Measurements from ENCODE around the gene NUTM2G. TPM values are rescaled to one million over a fixed set of nuclear protein-coding genes. Genes with fewer than 3 reads are reported as not detected.
"Not testable (repeated sequence)": the region's sequence is repeated elsewhere in the genome, so short reads cannot be mapped to it uniquely, and the experiment has no call there.

NUTM2G gene
- total RNA-seq, 2 experiments from 2014 or later: not detected

DNA sequence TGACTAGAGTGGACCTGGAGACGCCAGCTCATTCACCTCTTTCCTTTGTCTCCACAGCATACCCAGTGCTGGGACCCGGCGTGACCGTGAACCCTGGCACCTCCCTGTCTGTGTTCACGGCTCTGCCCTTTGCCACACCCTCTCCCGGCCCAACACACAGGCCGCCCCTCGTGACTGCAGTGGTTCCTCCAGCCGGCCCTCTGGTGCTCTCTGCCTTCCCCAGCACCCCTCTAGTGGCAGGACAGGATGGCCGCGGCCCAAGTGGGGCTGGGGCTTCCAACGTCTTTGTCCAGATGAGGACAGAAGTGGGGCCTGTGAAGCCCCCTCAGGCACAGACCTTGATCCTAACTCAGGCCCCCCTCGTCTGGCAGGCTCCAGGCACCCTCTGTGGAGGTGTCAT is 3.0 kb downstream of the NUTM2G start:
- DNase-seq; ATAC-seq; CTCF ChIA-PET; H3K36me3 Mint-ChIP-seq; H3K27ac Mint-ChIP-seq; H3K27me3 Mint-ChIP-seq; H3K4me3 Mint-ChIP-seq; H3K4me1 Mint-ChIP-seq; H3K9me3 Mint-ChIP-seq (ENCODE audit: low read depth): not testable (repeated sequence)

DNA sequence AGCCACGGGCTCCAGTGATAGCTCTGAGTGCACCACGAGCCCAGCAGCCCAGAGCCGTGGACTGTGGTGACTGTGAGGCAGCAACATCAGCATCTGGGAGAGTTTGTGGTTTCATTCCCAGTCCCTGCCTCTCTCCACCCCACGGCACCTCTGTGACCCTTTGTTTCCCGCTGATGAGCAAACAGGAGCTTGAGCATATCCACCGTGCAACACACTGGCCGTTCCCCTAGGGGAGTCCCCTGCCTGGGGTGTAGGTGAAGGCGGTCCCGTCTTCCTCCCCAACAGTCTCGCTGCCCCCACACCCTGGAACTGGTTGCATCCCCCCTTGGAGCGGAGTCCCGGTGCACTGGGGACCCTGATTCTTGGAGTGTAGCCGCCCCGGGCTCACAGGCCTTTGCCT is 5.5 kb downstream of the NUTM2G start:
- CTCF ChIA-PET; H3K36me3 Mint-ChIP-seq; H3K4me3 Mint-ChIP-seq; H3K9me3 Mint-ChIP-seq (ENCODE audit: low read depth); H3K4me1 Mint-ChIP-seq; H3K27ac Mint-ChIP-seq; DNase-seq; ATAC-seq; H3K27me3 Mint-ChIP-seq: not testable (repeated sequence)

DNA sequence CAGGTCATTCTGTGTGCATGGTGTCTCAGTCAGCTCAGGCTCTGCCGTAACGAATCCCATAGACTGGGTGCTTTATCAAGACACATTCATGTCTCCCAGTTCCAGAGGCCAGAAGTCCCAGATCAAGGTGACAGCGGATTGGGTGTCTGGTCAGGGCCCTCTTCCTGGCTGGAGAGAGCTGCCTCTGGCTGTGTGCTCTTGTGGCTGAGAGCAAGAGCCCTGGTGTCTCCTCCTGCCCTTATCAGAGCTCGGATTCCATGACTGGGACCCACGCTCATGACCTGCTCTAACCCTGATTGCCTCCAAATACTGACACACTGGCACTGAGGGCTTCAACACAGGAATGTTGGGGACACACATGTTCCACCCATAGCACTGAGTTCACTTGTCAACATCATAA is 6.1 kb downstream of the NUTM2G start:
- H3K36me3 Mint-ChIP-seq; H3K4me3 Mint-ChIP-seq; H3K27me3 Mint-ChIP-seq; H3K9me3 Mint-ChIP-seq (ENCODE audit: low read depth); H3K27ac Mint-ChIP-seq; ATAC-seq; CTCF ChIA-PET; H3K4me1 Mint-ChIP-seq; DNase-seq: not testable (repeated sequence)

DNA sequence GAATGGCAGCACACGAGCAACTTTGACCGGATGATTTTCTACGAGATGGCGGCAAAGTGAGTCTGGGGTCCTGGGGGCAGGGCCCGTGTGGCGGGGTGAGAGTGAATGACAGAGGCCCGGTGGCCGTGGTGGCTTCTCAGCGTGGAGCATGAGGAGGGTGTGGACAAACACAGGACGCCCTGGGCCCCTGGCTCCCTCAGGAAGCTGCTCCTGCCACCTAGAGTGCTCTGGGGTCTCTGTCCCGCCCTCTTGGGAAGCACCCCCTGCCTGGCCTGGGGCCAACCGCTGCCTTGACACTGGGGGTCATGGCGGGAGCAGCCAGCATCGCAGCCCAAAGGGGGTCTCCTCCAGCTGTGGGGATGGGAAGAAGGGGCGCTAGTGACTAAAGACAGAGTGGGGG is 6.8 kb downstream of the NUTM2G start:
- DNase-seq; CTCF ChIA-PET; H3K4me1 Mint-ChIP-seq; H3K4me3 Mint-ChIP-seq; H3K9me3 Mint-ChIP-seq (ENCODE audit: low read depth); ATAC-seq; H3K27me3 Mint-ChIP-seq; H3K27ac Mint-ChIP-seq; H3K36me3 Mint-ChIP-seq: not testable (repeated sequence)

DNA sequence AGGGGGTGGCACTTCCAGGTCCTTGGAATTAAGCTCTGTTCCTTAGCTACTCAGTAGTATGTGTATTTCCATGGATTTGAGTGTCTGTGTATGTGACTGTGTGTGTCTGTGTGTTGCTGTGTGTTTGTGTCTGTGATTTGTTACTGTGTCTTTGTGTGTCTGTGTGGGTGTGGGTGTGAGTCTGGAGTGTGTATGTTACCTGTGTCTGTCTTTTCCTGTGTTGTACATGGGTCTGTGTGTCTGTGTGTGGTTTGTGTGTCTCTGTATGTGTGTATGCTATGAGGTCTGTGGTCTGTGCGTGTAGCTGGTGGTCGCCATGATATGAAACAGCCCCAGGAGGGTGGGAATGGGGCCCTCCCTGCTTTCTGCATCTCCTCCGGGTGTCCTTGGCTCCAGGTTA is 8.8 kb downstream of the NUTM2G start:
- H3K9me3 Mint-ChIP-seq (ENCODE audit: low read depth); ATAC-seq; H3K36me3 Mint-ChIP-seq; H3K4me3 Mint-ChIP-seq; DNase-seq; H3K27me3 Mint-ChIP-seq; H3K4me1 Mint-ChIP-seq; CTCF ChIA-PET; H3K27ac Mint-ChIP-seq: not testable (repeated sequence)

DNA sequence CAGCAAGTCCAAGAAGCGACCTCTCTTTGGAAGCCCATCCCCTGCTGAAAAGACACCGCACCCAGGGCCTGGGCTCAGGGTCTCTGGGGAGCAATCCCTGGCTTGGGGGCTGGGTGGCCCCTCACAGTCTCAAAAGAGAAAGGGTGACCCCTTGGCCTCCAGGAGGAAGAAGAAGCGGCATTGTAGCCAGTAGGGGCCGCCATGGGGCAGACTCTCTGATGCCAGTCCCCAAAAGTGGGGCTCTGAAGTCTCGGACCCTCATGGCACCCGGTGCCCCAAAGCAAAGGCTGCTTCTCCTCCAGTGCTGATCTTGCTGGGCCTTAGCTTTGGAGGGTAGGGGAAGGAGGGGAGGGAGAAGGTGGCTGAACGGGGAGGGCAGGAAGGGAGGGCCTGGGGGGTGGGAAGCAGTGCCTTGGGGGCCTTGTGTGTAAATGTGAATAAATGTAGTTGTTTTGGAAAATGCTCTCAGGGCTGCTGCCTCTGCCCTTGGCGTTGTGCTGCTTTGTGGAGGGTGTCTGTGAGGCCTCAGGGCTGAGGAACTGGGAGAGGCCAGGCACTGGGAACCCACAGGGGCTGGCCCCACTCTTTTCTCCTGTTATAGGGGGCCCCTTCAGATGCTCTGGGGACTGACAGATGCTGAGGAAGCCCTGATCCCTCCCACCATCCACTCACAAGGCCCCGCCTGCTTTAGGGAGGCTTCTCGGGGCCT is 10.5 kb downstream of the NUTM2G start:
- DNase-seq; H3K27ac Mint-ChIP-seq; H3K27me3 Mint-ChIP-seq; H3K4me3 Mint-ChIP-seq; H3K9me3 Mint-ChIP-seq (ENCODE audit: low read depth); H3K4me1 Mint-ChIP-seq; H3K36me3 Mint-ChIP-seq; ATAC-seq; CTCF ChIA-PET: not testable (repeated sequence)

DNA sequence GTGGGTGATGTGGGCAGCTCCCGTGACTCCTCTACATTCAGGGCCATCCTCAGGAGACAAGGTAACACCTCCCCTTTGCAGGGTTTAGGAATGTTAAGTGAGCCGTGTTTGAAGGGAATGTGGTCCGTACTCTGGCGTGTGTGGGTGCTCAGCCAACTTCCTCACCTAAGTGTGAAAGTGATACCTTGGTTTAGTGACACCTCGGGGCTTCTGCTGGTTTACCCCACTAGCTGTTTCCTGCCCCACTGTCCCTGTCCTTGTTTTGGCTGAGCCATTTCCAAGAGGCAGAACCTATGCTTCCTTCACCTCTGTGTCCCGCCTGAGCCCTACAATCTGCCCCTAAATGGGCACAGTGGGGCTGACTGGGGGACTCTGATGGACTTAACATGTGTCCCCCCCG is 12.3 kb downstream of the NUTM2G start:
- H3K9me3 Mint-ChIP-seq (ENCODE audit: low read depth); H3K4me3 Mint-ChIP-seq; CTCF ChIA-PET; DNase-seq; H3K36me3 Mint-ChIP-seq; H3K27ac Mint-ChIP-seq; H3K4me1 Mint-ChIP-seq; H3K27me3 Mint-ChIP-seq: not testable (repeated sequence)
- peak; percentile 64 for ATAC-seq

DNA sequence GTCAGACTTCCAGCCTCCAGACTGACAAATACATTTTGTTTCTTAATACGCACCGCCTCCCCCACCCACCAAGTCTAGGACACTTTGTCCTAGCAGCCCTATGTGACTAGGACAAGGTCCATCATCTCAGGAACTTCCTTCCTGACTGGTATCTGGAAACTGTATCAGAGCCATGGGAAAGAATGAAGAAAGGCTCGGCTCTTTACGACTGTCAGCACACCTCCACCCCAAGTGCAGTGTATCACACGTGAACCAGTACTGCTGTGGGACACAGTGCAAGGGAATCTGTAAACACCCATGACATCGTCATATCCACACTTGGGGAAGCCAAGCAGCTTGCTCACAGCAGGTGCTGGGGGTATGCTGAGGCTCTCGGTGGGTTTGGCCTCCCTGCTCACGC is 13.0 kb downstream of the NUTM2G start:
- H3K4me3 Mint-ChIP-seq; H3K9me3 Mint-ChIP-seq (ENCODE audit: low read depth); H3K27me3 Mint-ChIP-seq; DNase-seq; ATAC-seq; CTCF ChIA-PET; H3K27ac Mint-ChIP-seq; H3K4me1 Mint-ChIP-seq; H3K36me3 Mint-ChIP-seq: not testable (repeated sequence)

DNA sequence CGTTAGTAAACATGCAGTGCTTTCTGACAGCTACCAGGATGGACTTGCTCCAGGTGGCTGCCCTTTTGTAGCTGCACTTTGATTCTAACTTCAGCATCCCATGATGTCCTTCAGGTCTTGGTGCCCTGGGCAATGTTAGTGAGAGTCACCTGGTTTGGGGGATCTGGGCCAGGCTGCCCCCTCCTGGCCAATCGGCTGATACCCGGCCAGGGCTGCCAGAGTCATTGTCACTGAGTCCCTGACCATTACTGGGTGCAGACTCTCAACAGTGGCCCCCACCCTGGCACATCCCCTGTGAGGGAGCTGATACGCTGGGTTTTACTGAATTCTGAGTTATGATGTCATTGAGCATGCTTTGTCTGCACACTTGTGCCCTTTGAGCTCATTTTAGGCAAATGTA is 13.5 kb downstream of the NUTM2G start:
- H3K36me3 Mint-ChIP-seq; H3K27me3 Mint-ChIP-seq; DNase-seq; H3K4me3 Mint-ChIP-seq; H3K27ac Mint-ChIP-seq; H3K4me1 Mint-ChIP-seq; H3K9me3 Mint-ChIP-seq (ENCODE audit: low read depth); CTCF ChIA-PET: not testable (repeated sequence)
- peak; percentile 60 for ATAC-seq

DNA sequence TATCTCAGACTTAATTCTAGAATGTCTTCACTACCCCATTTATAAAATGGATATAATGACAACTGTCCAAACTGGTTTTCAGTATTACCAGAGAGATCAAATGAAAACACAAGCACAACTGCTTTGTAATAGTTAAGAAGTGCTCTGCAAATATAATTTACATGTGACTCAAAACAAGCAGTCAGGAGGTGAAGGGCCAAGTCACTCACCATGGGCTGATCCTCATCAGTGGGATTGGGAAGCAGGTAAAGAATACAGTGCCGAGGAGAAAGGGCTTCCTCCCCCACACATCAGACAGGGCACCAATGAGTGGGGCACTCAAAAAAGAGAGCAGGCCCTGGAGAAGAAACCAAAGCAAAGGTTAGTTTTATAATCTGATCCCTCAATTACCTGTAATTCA is 20.7 kb downstream of the NUTM2G start:
- H3K27ac Mint-ChIP-seq; CTCF ChIA-PET; H3K4me3 Mint-ChIP-seq; H3K27me3 Mint-ChIP-seq; H3K9me3 Mint-ChIP-seq (ENCODE audit: low read depth); H3K4me1 Mint-ChIP-seq; H3K36me3 Mint-ChIP-seq; DNase-seq; ATAC-seq: not testable (repeated sequence)

DNA sequence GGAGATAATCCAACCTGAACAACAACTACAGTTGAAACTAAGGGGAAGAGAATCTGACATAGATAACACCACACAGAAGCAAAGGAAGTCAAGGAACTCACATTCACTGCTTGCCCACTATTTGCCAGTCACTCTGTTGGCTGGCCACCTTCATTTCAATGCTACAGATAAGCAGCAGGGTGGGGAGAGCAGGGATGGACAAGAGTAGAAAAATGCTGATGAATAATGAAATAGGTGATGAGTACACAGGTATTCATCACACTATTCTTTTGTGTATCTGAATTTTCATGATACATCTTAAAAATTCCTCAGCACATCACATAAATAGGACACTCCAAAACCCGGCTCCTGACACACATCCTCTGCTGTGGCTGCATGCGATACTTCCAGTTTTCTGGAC is 21.9 kb downstream of the NUTM2G start:
- ATAC-seq; H3K4me1 Mint-ChIP-seq; H3K27ac Mint-ChIP-seq; H3K36me3 Mint-ChIP-seq; H3K4me3 Mint-ChIP-seq; DNase-seq; H3K27me3 Mint-ChIP-seq; H3K9me3 Mint-ChIP-seq (ENCODE audit: low read depth); CTCF ChIA-PET: not testable (repeated sequence)

DNA sequence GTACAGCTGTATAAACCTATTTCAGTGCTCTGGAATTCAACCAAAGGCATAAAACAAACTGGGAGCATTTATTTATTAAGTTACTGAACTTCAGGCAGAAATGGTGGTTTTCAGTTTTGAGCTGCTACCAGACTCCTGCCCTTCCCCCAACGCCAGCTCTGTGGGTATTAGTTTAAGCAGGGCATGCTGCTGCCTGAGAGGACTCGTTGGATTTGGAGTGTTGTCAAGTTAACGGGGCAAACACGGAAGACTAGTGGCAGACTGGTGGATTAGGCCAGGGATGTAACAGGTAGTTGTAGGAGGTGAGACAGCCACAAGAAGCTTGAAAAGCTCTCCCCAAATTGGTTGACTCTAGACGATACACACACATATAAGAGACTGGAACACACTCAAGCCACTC is 38.9 kb downstream of the NUTM2G start:
- ATAC-seq; DNase-seq; H3K36me3 Mint-ChIP-seq; H3K27ac Mint-ChIP-seq; H3K9me3 Mint-ChIP-seq (ENCODE audit: low read depth); H3K27me3 Mint-ChIP-seq; H3K4me3 Mint-ChIP-seq; CTCF ChIA-PET; H3K4me1 Mint-ChIP-seq: not testable (repeated sequence)

DNA sequence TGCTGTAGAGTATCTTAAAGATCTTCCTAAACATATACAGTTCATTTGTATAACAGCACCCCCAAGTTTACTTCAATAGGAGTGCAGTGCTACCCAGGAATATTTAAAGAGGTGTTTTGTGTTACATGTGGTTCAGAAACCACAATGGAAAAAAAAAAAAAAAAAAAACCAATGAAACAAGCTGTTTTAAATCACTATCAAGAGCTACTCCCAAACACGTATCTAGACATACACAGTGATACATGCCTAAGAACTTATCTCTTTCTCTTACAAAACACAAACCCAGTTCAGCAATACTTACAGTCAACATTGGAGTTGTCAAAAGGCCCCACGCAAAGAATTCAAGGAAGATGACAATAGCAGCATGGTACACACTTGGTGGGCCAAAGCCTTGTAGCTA is 43.9 kb downstream of the NUTM2G start:
- H3K27me3 Mint-ChIP-seq; ATAC-seq; CTCF ChIA-PET; H3K36me3 Mint-ChIP-seq; H3K9me3 Mint-ChIP-seq (ENCODE audit: low read depth); H3K27ac Mint-ChIP-seq; H3K4me3 Mint-ChIP-seq; DNase-seq: not testable (repeated sequence)
- H3K4me1 Mint-ChIP-seq: peaks cover 10% of the 10 kb centered on the region

DNA sequence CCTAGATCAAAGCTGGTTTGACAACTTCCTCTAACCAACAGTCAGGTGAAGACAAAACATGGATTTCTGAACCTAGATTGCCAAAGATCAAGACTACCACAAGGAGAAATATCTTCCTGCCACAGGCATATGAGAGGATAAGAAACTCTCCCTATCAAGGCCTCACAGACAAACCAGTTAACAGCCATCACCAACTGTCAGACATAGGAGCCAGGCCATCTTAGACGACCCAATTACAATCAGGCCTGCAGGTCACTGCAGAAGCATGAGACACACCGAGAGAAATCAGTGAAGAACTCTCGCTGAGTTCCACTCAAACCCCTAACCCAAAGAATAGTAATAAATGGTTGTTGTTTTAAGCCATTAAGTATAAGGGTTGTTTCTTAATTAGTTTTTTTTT is 45.4 kb downstream of the NUTM2G start:
- H3K9me3 Mint-ChIP-seq (ENCODE audit: low read depth); H3K27me3 Mint-ChIP-seq; DNase-seq; H3K36me3 Mint-ChIP-seq; CTCF ChIA-PET; ATAC-seq; H3K4me3 Mint-ChIP-seq; H3K27ac Mint-ChIP-seq: not testable (repeated sequence)
- peaks cover 13% of the 10 kb centered on the region for H3K4me1 Mint-ChIP-seq

Data from activated CD8-positive, alpha-beta memory T cell treated with anti-CD3 and anti-CD28 coated beads, Interleukin-2, amount 10 ng/mL, durations not matched to agents 7 days and 5 days (primary cell).